Erythroblast (primary cell): ENCODE data around the gene ACACB.

Experiments
- GATA1 ChIP-seq: IDR thresholded peaks from 2 replicates; pipeline ENCODE4 v1.6.1; 2011; ENCODE audit warnings: low read depth, mild to moderate bottlenecking, control low read depth, low read length, moderate library complexity
- POLR2A ChIP-seq: IDR thresholded peaks from 2 replicates; pipeline ENCODE4 v1.6.1; 2011; ENCODE audit warnings: mild to moderate bottlenecking, low read length

DNA sequence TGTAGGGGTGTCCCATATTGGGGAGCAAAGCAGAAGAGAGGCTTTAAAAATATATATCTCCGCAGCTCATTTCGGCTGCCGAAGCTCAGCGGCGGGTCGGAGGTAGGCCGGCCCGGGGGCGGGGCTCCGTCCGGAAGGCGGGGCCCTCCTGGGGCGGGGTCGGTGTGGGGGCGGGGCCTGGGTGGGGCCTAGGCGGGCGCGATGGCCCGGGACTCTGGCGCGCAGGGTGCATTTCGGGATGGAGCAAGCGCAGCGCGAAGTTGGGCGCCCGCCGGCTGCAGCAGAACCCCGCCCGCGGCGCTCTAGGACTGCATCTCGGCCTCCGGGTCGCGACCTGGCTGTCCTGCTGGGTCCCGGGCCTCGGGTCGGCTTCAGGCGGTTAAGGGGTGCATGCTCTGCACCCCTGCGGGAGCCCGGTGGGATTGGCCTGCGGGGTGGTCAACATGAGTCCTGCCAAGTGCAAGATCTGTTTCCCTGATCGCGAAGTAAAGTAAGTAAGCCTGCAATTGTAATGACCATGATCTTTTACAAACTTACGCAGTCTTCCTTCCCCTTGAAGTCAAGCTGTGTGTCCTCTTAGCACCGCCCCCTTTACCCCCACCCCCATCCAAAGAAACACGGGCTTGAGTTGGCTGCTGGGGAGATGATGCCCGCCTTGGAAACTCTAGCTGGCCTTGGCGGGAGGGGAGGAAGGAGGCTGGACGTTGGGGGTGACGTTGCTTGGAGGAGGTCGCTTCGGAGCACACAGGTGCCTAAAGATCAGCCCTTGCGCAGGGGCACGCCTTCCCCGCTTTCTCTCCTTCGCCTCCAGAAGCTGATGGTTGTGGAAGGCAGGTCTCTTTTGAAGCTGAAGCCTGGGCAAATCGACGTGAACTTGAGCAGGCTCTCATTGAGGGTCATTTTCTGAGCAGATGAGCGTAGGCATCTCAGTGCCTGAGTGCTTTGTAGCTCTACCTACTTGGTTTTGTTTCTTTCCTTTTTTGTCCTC is 38.4 kb downstream of the ACACB start:
- TF ChIP-seq POLR2A, result no peak
- TF ChIP-seq GATA1, result no peak
